ENCODE data around the gene PDZK1IP1. TPM values are rescaled to one million over a fixed set of nuclear protein-coding genes. Genes with fewer than 3 reads are reported as not detected.

PDZK1IP1 gene
- total RNA-seq, 2 experiments from 2014 or later = not detected

GRCh38 chr1:47227341-47228232 lies 37.8 kb upstream of the PDZK1IP1 start:
- no peak for ATAC-seq (ENCODE audit: low read depth)
- Mint-ChIP-seq H3K9me3 (no peaks in the 10 kb centered on the region), H3K36me3 (no peaks in the 10 kb centered on the region), H3K27me3 (peaks cover 64% of the 10 kb centered on the region), H3K4me3 (no peak overlapping the region), H3K4me1 (peaks cover 14% of the 10 kb centered on the region), H3K27ac (no peak overlapping the region)
- POLR2A ChIA-PET = no interaction called here
- DNase-seq = no peak

GRCh38 chr1:47226839-47227215 lies 37.0 kb upstream of the PDZK1IP1 start:
- POLR2A ChIA-PET = no interaction called here
- DNase-seq (no peak), ATAC-seq (ENCODE audit: low read depth) (no peak)
- H3K27me3 Mint-ChIP-seq = peaks cover 61% of the 10 kb centered on the region
- no peak overlapping the region for H3K4me3 Mint-ChIP-seq
- H3K27ac Mint-ChIP-seq = no peak overlapping the region
- peaks cover 12% of the 10 kb centered on the region for H3K4me1 Mint-ChIP-seq
- no peaks in the 10 kb centered on the region for H3K9me3 Mint-ChIP-seq
- H3K36me3 Mint-ChIP-seq = no peaks in the 10 kb centered on the region

- DNase-seq = no peak
- Mint-ChIP-seq H3K4me3 (peak overlapping the region; percentile 43), H3K4me1 (peaks cover 8% of the 10 kb centered on the region), H3K27ac (no peak overlapping the region), H3K36me3 (no peaks in the 10 kb centered on the region), H3K27me3 (peaks cover 56% of the 10 kb centered on the region), H3K9me3 (no peaks in the 10 kb centered on the region)
- ATAC-seq (ENCODE audit: low read depth) = no peak
- POLR2A ChIA-PET = no interaction called here
These were observed 36.4 kb upstream of the PDZK1IP1 start for GRCh38 chr1:47226121-47226838.

GRCh38 chr1:47225430-47226100 lies 35.7 kb upstream of the PDZK1IP1 start:
- no peaks in the 10 kb centered on the region for H3K9me3 Mint-ChIP-seq
- H3K4me3 Mint-ChIP-seq = peak overlapping the region; percentile 43
- POLR2A ChIA-PET = no interaction called here

GRCh38 chr1:47224676-47225399 lies 35.0 kb upstream of the PDZK1IP1 start:
- Mint-ChIP-seq H3K9me3 (no peaks in the 10 kb centered on the region), H3K4me1 (peaks cover 5% of the 10 kb centered on the region), H3K27ac (no peak overlapping the region), H3K36me3 (no peaks in the 10 kb centered on the region), H3K4me3 (no peak overlapping the region), H3K27me3 (peaks cover 47% of the 10 kb centered on the region)
- ATAC-seq (ENCODE audit: low read depth) = no peak
- POLR2A ChIA-PET = no interaction called here
- DNase-seq = no peak

More at GRCh38 chr1:47225430-47226100, 35.7 kb upstream of the PDZK1IP1 start:
- peaks cover 54% of the 10 kb centered on the region for H3K27me3 Mint-ChIP-seq
- ATAC-seq (ENCODE audit: low read depth) (no peak), DNase-seq (no peak)
- no peaks in the 10 kb centered on the region for H3K36me3 Mint-ChIP-seq
- no peak overlapping the region for H3K27ac Mint-ChIP-seq
- H3K4me1 Mint-ChIP-seq = peaks cover 7% of the 10 kb centered on the region

- Mint-ChIP-seq H3K4me3 (no peak overlapping the region), H3K9me3 (no peaks in the 10 kb centered on the region), H3K27ac (no peak overlapping the region), H3K36me3 (no peaks in the 10 kb centered on the region), H3K27me3 (peaks cover 39% of the 10 kb centered on the region), H3K4me1 (peaks cover 2% of the 10 kb centered on the region)
- POLR2A ChIA-PET = interaction anchor here (0.7 kb wide), 1 partner anchor 9 kb away, joined by 3 read pairs; no protein-coding TSS in a partner anchor
- DNase-seq (no peak), ATAC-seq (ENCODE audit: low read depth) (no peak)
These were observed 34.3 kb upstream of the PDZK1IP1 start for GRCh38 chr1:47223921-47224675.

- Mint-ChIP-seq H3K27me3 (peaks cover 34% of the 10 kb centered on the region), H3K9me3 (no peaks in the 10 kb centered on the region), H3K36me3 (no peaks in the 10 kb centered on the region), H3K4me3 (no peak overlapping the region), H3K4me1 (peaks cover 2% of the 10 kb centered on the region), H3K27ac (no peak overlapping the region)
- POLR2A ChIA-PET = interaction anchor here (0.7 kb wide), 1 partner anchor 9 kb away, joined by 3 read pairs; no protein-coding TSS in a partner anchor
- no peak for ATAC-seq (ENCODE audit: low read depth)
- no peak for DNase-seq
These were observed 33.5 kb upstream of the PDZK1IP1 start for GRCh38 chr1:47223174-47223920.

- no peak for ATAC-seq (ENCODE audit: low read depth)
- no peaks in the 10 kb centered on the region for H3K9me3 Mint-ChIP-seq
- peaks cover 26% of the 10 kb centered on the region for H3K27me3 Mint-ChIP-seq
- no peak overlapping the region for H3K4me3 Mint-ChIP-seq
- no peak for DNase-seq
- POLR2A ChIA-PET = no interaction called here
- no peak overlapping the region for H3K27ac Mint-ChIP-seq
- no peaks in the 10 kb centered on the region for H3K36me3 Mint-ChIP-seq
- peaks cover 2% of the 10 kb centered on the region for H3K4me1 Mint-ChIP-seq
These were observed 32.6 kb upstream of the PDZK1IP1 start for GRCh38 chr1:47222476-47222875.

- no peaks in the 10 kb centered on the region for H3K36me3 Mint-ChIP-seq
- DNase-seq = no peak
- peaks cover 7% of the 10 kb centered on the region for H3K27me3 Mint-ChIP-seq
- no peak overlapping the region for H3K4me3 Mint-ChIP-seq
- ATAC-seq (ENCODE audit: low read depth) = no peak
- no peak overlapping the region for H3K27ac Mint-ChIP-seq
- no peaks in the 10 kb centered on the region for H3K9me3 Mint-ChIP-seq
- H3K4me1 Mint-ChIP-seq = no peaks in the 10 kb centered on the region
- POLR2A ChIA-PET = no interaction called here
These were observed 29.9 kb upstream of the PDZK1IP1 start for GRCh38 chr1:47219590-47220220.

- H3K27ac Mint-ChIP-seq = no peak overlapping the region
- ATAC-seq (ENCODE audit: low read depth) (no peak), DNase-seq (no peak)
- no peaks in the 10 kb centered on the region for H3K36me3 Mint-ChIP-seq
- H3K9me3 Mint-ChIP-seq = no peaks in the 10 kb centered on the region
- no peak overlapping the region for H3K4me3 Mint-ChIP-seq
- H3K4me1 Mint-ChIP-seq = no peaks in the 10 kb centered on the region
- H3K27me3 Mint-ChIP-seq = peaks cover 7% of the 10 kb centered on the region
- POLR2A ChIA-PET = no interaction called here
These were observed 29.2 kb upstream of the PDZK1IP1 start for GRCh38 chr1:47219001-47219400.

- no peaks in the 10 kb centered on the region for H3K9me3 Mint-ChIP-seq
- H3K27me3 Mint-ChIP-seq = peaks cover 5% of the 10 kb centered on the region
- POLR2A ChIA-PET = no interaction called here
- no peak overlapping the region for H3K4me3 Mint-ChIP-seq
- H3K4me1 Mint-ChIP-seq = peaks cover 2% of the 10 kb centered on the region
- no peak for DNase-seq
- H3K27ac Mint-ChIP-seq = no peak overlapping the region
- H3K36me3 Mint-ChIP-seq = no peaks in the 10 kb centered on the region
- ATAC-seq (ENCODE audit: low read depth) = no peak
These were observed 26.6 kb upstream of the PDZK1IP1 start for GRCh38 chr1:47216278-47217059.

Data from activated naive CD8-positive, alpha-beta T cell treated with anti-CD3 and anti-CD28 coated beads, Interleukin-2, amount 10 ng/mL, durations not matched to agents 7 days and 5 days (primary cell).